Measurements from ENCODE around the gene GDPD4. TPM values are rescaled to one million over a fixed set of nuclear protein-coding genes. Genes with fewer than 3 reads are reported as not detected.

The GDPD4 gene
- total and polyA plus RNA-seq, 4 donors = 0.08 to 1.1 TPM; not detected in 2

DNA sequence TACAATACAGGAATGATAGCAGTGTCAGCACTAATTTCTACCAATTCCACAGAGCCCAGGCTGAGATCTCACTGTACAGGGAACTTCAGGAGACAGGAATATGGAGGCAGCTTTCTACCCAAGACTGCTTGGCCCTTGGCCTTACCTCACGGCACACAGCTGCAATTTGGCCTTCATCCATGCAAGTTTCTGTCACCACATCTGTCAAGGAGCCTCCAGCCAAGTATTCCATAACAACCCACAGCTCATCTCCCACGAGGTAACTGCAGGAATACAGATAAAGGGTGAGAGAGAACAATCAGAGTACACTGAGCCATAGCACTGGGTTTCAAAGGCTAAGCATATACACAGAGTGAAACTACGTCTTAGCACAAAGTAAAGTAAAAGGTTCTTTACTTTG lies 39.0 kb upstream of the GDPD4 start:
- H3K9me3 ChIP-seq (ENCODE audit: control insufficient read depth in 4 of 4, low read length in 3 of 4) = no peaks in the 10 kb centered on the region
- no peak overlapping the region for H3K9ac ChIP-seq (ENCODE audit: low read depth in 1 of 2, low read length in 2 of 2)
- H3K4me3 ChIP-seq (ENCODE audit: low read depth in 1 of 3, low read length in 3 of 3) = no peak overlapping the region
- peaks cover 0 to 15% (median 3%) of the 10 kb centered on the region in 4 donors for H3K36me3 ChIP-seq (ENCODE audit: control insufficient read depth in 4 of 4, insufficient read depth in 3 of 4, low read depth in 1 of 4, low read length in 3 of 4)
- H3K27ac ChIP-seq (ENCODE audit: low read depth in 1 of 2, low read length in 2 of 2) = no peak overlapping the region
- H3K4me1 ChIP-seq (ENCODE audit: control insufficient read depth in 4 of 4, insufficient read depth in 4 of 4, low read length in 3 of 4) = peaks cover 0 to 2% (median 0%) of the 10 kb centered on the region in 4 donors
- WGBS = 85% methylated on average over 3 of the region's 3 CpGs
- H3K27me3 ChIP-seq (ENCODE audit: control insufficient read depth in 4 of 4, insufficient read depth in 4 of 4, low read length in 3 of 4) = no peaks in the 10 kb centered on the region
- DNase-seq (ENCODE audit: low spot score) = no peak
- TF ChIP-seq ZBTB33 (IDR thresholded peaks at IDR 0.05) = no peak
- no peak for TF ChIP-seq RAD21 (IDR thresholded peaks at IDR 0.05)
- TF ChIP-seq EGR1 (IDR thresholded peaks at IDR 0.05; ENCODE audit: low read depth in 2 of 2) = no peak
- TF ChIP-seq HNF4G (IDR thresholded peaks at IDR 0.05) = no peak
- TF ChIP-seq JUND (IDR thresholded peaks at IDR 0.05) = no peak
- TF ChIP-seq YY1 (IDR thresholded peaks at IDR 0.05) = no peak
- no peak for TF ChIP-seq FOXA1 (IDR thresholded peaks at IDR 0.05)
- TF ChIP-seq NR2F2 (IDR thresholded peaks at IDR 0.05) = no peak
- TF ChIP-seq GABPA (IDR thresholded peaks at IDR 0.05 in 1 of 2, conservative IDR thresholded peaks at IDR 0.05 in 1 of 2) = no peak
- no peak for TF ChIP-seq SP1 (IDR thresholded peaks at IDR 0.05)
- no peak for TF ChIP-seq ATF3 (IDR thresholded peaks at IDR 0.05)
- TF ChIP-seq FOXA2 (IDR thresholded peaks at IDR 0.05) = no peak
- no peak for TF ChIP-seq TAF1 (conservative IDR thresholded peaks at IDR 0.05)
- TF ChIP-seq CTCF (IDR thresholded peaks at IDR 0.05; ENCODE audit: low read depth, low read length, missing input control) = no peak
- no peak for TF ChIP-seq REST (IDR thresholded peaks at IDR 0.05)
- no peak for TF ChIP-seq HNF4A (conservative IDR thresholded peaks at IDR 0.05)
- no peak for TF ChIP-seq RXRA (IDR thresholded peaks at IDR 0.05)
- TF ChIP-seq, protein P1, sequence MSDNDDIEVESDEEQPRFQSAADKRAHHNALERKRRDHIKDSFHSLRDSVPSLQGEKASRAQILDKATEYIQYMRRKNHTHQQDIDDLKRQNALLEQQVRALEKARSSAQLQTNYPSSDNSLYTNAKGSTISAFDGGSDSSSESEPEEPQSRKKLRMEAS (IDR thresholded peaks at IDR 0.05) = no peak

Measured in liver (tissue), 9 donors.